Measurements from ENCODE around the gene ZNF462. TPM values are rescaled to one million over a fixed set of nuclear protein-coding genes. Genes with fewer than 3 reads are reported as not detected.
"Not testable (repeated sequence)": the region's sequence is repeated elsewhere in the genome, so short reads cannot be mapped to it uniquely, and the experiment has no call there.

ZNF462 gene
- polyA plus RNA-seq, 10 donors, result 7.7 to 12.9 (median 9.2) TPM

GRCh38 chr9:106886111-106887046, 23.4 kb downstream of the ZNF462 start:
- no peak for DNase-seq

- no peak for DNase-seq
These were observed 24.1 kb downstream of the ZNF462 start for GRCh38 chr9:106887066-106887465.

GRCh38 chr9:106889061-106889590, 26.2 kb downstream of the ZNF462 start:
- no peak for DNase-seq

GRCh38 chr9:106890608-106891007, 27.6 kb downstream of the ZNF462 start:
- no peak for DNase-seq

- DNase-seq, result no peak
These were observed 28.3 kb downstream of the ZNF462 start for GRCh38 chr9:106891286-106891685.

- peak in 1 of 3 donors; percentile 95 for DNase-seq
These were observed 29.7 kb downstream of the ZNF462 start for GRCh38 chr9:106892632-106893031.

GRCh38 chr9:106893088-106893487, 30.1 kb downstream of the ZNF462 start:
- no peak for DNase-seq

GRCh38 chr9:106896695-106897094, 33.7 kb downstream of the ZNF462 start:
- no peak for DNase-seq

- peak; percentile 60 to 78 (median 67) for DNase-seq
These were observed 34.3 kb downstream of the ZNF462 start for GRCh38 chr9:106897236-106897635.

- DNase-seq, result peak in 1 of 3 donors; percentile 40
These were observed 34.8 kb downstream of the ZNF462 start for GRCh38 chr9:106897751-106898150.

- not testable (repeated sequence) for DNase-seq
These were observed 37.6 kb downstream of the ZNF462 start for GRCh38 chr9:106900523-106900922.

GRCh38 chr9:106906129-106906528, 43.2 kb downstream of the ZNF462 start:
- no peak for DNase-seq

- DNase-seq, result peak in 2 of 3 donors; percentile 73 to 83
These were observed 49.0 kb downstream of the ZNF462 start for GRCh38 chr9:106911951-106912350.

GRCh38 chr9:106913276-106913675, 50.3 kb downstream of the ZNF462 start:
- no peak for DNase-seq

GRCh38 chr9:106915851-106916250, 52.9 kb downstream of the ZNF462 start:
- DNase-seq, result no peak

- DNase-seq, result peak; percentile 56 to 76 (median 64)
These were observed 53.7 kb downstream of the ZNF462 start for GRCh38 chr9:106916466-106917235.

- DNase-seq, result no peak
These were observed 56.0 kb downstream of the ZNF462 start for GRCh38 chr9:106918825-106919509.

GRCh38 chr9:106920091-106920490, 57.1 kb downstream of the ZNF462 start:
- no peak for DNase-seq

GRCh38 chr9:106920701-106921283, 57.8 kb downstream of the ZNF462 start:
- peak in 1 of 3 donors; percentile 42 for DNase-seq

GRCh38 chr9:106921341-106921899, 58.5 kb downstream of the ZNF462 start:
- peak in 2 of 3 donors; percentile 46 to 64 for DNase-seq

- no peak for DNase-seq
These were observed 59.1 kb downstream of the ZNF462 start for GRCh38 chr9:106922026-106922425.

Measured in muscle of back (tissue), 11 donors.